NCI-H226 (cell line): Measurements from ENCODE around the gene HRG.
"Not testable (repeated sequence)": the region's sequence is repeated elsewhere in the genome, so short reads cannot be mapped to it uniquely, and the experiment has no call there.

Experiments
- DNase-seq: peaks from one replicate; pipeline ENCODE4 v3.0.0-alpha.2; 2015

Gene HRG, protein sequence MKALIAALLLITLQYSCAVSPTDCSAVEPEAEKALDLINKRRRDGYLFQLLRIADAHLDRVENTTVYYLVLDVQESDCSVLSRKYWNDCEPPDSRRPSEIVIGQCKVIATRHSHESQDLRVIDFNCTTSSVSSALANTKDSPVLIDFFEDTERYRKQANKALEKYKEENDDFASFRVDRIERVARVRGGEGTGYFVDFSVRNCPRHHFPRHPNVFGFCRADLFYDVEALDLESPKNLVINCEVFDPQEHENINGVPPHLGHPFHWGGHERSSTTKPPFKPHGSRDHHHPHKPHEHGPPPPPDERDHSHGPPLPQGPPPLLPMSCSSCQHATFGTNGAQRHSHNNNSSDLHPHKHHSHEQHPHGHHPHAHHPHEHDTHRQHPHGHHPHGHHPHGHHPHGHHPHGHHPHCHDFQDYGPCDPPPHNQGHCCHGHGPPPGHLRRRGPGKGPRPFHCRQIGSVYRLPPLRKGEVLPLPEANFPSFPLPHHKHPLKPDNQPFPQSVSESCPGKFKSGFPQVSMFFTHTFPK

DNA sequence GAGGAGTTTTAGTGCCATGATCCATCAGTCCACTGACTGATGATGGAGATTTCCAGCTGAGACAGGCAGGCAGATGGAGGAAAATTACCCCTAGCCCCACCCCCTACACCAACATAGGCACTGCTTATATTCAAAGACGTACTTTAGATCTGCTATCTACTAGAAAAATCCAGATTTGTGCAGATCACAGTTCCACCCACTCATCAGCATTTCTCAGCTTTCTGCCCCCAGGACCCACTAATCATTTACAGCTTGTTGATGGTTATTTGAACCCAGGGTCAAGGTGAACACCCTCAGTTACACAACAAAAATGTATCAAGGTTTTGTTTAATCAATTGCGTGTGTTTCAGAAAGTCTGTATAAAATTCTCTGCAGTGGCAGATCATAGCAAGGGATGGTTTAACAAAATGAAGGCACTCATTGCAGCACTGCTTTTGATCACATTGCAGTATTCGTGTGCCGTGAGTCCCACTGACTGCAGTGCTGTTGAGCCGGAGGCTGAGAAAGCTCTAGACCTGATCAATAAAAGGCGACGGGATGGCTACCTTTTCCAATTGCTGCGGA lies at the start of gene HRG:
HRG (plus strand) TSS at position 390 of the 564 bp plus-strand sequence; CDS start at position 408, 18 bp downstream.
- no peak for DNase-seq

DNA sequence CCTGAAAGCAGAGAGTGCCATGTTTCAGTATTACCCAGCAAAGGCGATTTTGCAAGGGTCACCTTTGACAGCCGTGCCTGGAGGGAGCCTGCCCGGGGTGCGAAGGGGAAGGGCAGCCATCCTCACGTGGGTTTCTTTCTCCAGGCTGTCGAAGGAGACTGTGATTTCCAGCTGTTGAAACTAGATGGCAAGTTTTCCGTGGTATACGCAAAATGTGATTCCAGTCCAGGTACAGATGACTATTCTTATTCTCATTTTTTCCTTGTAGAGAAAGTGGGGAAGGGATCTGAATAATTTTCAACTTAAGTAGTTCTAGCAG lies 49.6 kb upstream of the HRG start:
- no peak for DNase-seq

DNA sequence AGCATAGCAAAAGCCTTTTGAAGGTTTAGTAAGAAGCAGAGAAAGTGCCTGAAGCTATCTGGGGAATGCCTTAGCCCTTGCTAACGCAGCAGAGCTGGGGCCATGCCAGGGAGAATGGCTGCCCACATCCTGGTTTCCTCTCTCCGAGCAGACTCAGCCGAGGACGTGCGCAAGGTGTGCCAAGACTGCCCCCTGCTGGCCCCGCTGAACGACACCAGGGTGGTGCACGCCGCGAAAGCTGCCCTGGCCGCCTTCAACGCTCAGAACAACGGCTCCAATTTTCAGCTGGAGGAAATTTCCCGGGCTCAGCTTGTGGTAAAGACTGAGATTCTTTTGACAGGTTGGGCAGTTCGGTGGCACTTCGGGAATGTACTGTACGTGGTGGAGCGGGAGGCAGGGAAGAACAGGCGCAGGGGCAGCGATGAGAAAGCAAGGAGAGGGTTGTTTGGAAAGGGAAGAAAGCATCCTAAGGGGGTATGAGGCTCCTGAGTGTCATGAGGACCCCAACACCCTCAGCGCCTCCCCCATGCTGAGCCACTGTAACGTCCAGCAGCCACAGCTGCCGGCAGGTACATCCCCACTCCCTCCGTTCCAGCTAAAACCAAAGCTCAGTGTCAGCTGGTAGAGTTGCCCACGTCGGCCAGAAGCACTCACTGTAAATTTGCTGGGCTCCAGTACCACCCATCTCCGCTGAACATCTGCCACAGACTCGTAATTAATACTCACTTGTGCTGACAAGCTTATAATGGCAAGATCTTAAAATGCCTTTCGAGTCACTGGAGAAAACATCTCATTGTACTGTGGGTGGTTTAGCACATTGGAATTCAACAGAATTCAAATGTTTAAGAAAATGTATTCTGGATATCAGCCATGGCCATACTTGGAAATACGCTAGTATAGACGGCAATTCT lies 48.5 kb upstream of the HRG start:
- peak; percentile 99 for DNase-seq

DNA sequence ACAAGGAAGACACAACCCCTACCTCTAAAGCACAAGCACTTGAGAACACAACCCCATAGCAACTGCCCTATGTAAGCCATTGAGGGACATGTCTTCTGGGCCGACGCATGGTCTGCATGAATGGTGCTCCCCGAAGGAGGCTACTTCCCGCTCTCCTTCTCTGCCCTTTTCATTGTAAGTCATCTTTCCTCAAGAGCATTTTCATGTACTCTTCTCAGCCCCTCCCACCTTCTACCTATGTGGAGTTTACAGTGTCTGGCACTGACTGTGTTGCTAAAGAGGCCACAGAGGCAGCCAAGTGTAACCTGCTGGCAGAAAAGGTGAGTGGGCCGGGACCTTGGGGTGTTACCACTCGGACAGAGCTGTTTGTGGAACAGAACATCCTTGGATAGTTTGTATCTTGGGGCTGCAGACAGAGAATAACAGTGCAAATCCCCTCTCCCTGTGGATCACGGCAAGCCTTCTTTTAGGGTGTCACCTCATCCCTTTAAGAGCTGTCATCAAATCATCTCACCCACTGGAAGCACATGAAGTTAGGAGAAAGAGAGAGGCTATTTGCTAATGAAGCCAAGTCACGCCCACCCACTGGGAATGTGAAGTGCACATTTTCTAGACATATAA lies 47.4 kb upstream of the HRG start:
- no peak for DNase-seq

DNA sequence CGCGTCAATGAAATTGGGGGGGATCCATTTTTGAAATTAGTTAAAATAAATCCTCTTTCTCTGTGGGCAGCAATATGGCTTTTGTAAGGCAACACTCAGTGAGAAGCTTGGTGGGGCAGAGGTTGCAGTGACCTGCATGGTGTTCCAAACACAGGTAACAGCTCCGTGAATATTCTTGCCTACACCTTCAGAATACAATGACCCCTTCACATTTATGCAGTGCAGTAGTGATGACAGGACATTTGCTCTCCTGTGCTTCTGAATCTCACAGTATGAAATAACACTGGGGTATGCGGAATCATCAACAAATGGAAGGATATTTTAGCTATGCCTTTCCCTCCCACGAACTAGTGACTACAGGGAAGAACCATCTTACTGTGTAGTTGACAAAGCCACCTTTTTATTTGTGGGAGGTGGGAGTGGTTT lies 46.0 kb upstream of the HRG start:
- no peak for DNase-seq

DNA sequence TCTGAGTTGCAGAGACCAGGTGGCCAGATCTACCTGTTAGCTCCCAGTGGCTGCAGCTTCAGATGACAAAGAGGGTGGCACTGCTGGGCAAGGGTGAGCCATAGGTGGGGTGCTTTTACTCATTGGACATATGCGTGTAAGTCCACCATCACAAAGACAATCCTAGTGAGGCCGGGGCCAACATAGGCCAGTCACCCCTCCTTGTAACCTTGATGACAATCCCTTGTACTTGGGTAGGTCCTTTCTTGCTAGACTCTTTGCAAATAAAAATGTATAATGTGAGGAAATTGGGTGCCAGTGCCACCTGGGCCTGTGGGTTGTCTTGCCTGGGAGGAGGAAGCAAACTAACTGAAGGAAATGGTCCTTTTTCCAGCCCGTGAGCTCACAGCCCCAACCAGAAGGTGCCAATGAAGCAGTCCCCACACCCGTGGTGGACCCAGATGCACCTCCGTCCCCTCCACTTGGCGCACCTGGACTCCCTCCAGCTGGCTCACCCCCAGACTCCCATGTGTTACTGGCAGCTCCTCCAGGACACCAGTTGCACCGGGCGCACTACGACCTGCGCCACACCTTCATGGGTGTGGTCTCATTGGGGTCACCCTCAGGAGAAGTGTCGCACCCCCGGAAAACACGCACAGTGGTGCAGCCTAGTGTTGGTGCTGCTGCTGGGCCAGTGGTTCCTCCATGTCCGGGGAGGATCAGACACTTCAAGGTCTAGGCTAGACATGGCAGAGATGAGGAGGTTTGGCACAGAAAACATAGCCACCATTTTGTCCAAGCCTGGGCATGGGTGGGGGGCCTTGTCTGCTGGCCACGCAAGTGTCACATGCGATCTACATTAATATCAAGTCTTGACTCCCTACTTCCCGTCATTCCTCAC lies 45.4 kb upstream of the HRG start:
- DNase-seq, result no peak

DNA sequence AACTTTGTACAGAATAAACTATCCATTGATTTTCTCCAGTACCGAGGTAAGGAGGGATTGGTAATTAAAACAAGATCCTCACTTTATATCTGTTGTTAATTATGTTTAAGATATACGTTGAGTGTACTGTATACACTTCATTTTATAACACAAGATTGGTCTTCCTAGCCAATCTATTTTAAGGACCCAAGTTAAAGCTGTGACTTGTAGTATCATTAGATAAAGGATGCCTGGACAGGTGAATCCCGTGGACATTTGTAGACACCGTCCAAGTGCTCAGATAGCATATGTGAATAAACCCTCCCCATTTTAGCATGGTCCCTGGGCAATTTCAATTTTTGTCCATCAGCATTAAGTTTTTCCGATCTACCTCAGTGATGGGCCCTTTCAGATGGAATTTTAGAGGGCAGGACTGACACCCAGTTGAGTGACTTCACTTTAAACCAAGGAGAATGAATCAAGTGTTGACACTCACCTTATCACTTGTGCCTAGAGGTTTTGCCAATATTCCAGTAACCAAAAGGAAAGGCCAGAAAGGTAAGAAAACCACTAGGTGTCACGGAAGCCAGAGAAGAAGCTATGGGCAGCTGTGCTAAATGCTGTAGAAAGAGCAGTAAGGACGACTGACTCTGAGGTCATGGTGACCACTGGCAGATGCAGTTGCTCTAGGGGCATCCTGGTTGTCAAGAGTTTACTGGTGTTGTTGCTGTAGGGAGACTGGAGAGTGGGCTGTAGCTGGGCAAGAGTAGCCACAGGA lies 43.7 kb upstream of the HRG start:
- no peak for DNase-seq

DNA sequence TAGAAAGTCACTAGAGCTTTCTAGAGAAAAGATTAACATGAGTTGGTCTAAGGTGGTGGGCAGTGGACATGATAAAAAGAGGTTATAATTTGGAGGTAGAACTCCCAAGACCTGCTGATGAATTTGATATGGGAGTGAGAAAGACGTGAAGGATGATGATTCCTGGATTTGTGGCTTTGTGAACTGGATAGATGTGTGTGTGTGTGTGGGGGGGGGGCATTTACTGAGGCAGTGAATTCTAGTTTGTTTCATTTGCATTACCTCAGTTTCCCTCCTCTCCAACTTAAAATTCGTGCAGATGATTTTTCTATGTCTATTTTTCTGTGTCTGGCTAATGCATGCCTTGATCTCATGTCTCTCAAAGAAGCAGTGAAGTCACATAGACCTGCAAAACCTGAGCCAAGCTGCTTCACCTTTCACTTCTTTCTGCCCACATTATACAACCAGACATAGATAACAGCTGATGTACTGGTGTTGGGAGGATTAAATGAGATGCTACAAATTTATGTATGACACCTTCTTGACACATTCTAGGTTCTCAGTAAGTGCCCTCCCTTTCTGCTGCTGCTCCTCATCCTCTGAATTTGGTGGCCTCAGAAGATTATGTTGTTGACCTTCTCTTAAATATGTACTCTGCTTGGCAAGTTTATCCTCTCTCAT lies 43.0 kb upstream of the HRG start:
- no peak for DNase-seq

DNA sequence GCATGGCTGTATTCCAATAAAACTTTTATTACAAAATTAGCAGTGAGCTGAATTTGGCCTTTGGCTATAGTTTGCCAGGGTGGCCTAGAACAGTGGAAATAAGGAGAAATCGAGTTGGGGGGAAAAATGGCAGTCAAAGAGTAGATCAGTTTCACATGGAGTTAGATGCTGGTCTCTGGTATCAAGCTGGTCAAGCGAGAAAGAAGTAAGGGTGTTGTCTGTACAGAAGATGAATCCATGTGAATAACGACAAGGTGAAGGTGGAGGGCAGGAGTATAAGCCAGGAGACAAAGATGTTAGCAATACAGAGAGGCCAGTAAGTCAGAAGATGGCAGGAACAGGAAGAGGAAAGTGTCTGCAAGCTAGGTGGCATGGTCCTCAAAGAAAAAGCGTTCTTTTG lies 41.2 kb upstream of the HRG start:
- DNase-seq, result no peak

DNA sequence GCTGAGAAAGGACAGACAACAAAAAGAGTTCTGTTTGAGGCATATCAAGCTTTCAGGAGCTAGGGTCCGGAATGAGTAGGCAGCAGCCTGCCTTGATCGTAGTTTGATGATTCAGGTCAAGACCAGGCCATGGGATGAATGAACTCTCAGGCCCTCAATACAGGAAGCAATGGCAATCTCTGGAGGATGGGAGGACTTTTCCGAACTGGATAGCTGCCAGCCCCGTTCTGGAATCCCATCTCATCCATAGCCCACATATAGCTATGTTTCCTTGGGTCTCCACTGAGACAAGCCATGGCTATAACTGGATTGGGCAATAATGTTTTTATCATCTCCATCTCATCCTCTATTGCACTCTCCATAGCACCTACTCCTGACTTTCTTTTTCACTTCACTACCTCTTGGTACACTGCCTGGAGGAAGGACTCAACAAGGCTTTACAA lies 40.2 kb upstream of the HRG start:
- no peak for DNase-seq

DNA sequence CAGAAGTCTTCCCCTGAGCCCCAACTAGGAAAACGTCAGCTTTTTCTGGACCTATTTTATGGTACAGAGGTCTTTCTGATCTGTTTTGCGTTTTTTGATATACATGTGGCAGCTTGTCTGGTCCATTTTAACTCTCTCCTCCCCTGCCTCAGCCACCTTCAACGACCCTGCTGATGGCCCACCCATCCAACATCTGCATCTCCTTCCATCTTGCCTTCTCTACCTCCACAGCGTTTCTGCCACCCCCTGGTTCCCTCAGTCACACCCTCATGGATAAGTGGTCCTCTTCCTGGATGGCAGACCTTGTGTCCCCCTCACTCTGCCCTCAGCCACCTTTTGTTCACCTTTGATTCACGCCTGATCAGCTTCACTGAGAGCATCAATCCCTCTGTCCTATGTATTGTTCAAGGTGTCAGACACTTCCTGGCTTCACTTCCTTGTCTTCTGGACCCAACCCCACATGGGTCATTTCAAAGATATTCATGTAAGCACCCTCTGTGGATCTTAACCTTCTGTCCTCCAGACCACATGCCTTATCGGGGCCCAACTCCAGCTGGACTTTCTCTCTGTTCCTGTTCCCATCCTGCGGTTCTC lies 39.5 kb upstream of the HRG start:
- no peak for DNase-seq

DNA sequence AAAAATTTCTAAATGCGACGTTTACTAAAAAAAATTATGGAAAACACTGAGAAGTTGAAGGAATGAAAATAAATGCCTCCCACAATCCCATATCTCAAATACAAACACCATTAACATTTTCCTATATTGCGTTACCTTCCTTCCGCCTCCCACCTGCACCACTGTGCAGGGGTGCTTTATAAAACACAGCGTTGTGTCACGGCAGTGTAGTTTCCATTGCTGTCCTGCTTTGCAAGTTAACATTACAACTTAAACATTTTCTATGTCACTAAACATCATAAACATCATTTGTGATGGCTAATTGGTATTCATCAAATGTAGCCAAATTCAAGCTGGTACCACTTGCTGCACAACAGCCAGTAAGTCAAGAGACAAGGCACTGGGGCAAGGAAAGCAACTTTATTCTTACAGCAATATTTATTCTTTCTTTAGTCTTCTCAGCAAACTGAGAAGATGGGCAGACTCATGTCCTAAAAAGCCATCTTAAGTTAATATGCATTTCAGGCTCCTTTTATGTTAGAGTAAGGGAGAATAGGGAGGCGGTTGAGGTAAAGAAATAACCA lies 37.9 kb upstream of the HRG start:
- no peak for DNase-seq

DNA sequence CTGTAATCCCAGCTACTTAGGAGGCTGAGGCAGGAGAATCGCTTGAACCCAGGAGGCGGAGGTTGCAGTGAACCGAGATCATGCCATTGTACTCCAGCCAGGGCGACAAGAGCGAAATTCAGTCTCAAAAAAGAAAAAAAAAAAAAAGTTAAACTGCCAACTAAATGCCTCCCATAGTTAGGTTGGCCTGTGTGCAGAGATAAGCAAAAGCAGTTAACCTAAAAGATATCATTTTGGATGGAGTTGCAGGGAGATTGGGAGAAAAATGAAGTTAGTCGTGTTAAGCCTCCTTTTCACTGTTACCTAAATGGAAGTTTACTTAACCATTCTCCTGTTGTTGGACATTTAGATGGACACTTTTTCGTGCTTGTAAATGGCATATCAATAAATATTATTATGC lies 37.1 kb upstream of the HRG start:
- no peak for DNase-seq

DNA sequence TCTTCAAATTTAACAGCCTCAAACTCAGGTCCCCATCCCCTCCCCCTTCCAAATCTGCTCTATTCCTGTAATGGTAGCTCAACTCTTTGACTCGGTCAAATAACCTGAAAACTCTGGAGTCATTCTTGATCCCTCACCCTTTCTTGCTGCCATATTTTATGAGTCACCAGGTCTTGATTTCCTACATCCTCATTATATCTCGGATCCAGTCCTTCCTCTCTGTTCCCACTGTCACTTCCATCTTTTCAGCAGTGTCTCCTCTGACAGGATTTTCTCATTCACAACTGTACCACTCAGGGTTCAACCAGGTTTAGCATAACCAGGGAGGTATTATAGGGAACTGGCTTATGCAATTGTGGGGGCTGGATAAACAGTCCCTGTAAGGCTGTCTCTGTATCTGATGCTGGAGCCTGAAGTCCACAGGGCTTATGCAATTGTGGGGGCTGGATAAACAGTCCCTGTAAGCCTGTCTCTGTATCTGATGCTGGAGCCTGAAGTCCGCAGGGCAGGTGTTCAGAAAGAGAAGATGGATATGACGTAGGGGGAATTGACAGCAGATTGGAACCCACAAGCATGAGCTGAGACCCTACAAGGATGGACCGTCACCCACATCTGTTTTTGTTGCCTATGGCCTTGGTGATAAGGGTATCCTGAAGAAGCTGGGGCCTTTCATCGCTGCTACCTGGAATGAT lies 34.7 kb upstream of the HRG start:
- DNase-seq, result no peak

DNA sequence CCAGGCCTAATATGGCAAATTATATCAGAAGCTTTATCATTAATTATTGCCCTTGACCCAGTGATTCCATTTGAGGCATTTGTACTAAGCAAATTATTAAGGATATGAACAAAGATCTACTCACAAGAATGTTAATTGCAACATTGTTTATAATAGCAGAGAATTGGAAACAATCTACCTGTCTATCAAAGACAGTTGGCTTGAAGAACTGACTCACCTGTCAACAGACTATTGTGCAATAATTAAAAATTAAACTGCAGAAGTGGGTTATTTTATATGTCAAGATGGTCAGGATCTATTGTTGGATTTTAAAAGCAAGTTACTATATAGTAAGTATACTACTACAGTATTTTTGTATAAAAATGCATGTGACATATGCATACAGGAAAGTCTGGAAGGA lies 32.3 kb upstream of the HRG start:
- DNase-seq, result no peak

DNA sequence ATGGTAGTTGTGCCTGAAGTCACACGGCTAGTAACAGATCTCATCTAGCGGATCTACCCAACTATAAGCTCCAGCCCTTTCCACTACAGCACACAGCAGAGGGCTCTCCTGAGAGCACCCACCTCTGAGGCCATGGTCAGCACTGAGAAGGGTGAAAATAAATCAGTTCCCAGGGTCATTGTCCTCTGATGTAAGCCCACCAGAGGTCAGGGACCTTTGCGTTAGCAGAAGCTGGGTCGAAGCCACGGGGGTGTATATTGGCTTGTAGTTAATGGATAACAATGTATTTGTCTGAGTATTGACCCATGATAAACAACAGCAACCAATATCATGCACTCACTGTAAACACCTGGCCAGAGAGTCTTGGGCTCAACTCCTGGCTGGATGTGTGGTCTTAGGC lies 31.6 kb upstream of the HRG start:
- not testable (repeated sequence) for DNase-seq

DNA sequence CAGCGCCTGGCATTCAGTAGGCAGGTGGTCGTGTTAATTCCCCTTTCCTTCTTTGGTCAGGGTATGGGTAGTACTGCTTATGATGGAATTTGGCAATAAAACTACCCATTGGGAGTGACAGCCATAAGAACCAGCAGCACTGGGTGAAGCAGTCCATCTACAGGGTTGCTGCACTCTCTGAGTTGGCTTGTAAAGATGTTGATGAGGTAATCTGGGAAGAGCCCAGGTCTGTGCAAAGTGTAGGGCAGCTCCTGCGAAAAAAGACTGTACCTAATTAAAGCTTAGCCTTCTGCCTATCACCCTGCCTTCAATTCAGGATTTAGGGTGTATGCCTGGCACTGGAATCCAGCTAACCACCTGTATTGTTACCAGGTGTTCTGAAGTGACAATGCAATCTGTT lies 30.3 kb upstream of the HRG start:
- no peak for DNase-seq

DNA sequence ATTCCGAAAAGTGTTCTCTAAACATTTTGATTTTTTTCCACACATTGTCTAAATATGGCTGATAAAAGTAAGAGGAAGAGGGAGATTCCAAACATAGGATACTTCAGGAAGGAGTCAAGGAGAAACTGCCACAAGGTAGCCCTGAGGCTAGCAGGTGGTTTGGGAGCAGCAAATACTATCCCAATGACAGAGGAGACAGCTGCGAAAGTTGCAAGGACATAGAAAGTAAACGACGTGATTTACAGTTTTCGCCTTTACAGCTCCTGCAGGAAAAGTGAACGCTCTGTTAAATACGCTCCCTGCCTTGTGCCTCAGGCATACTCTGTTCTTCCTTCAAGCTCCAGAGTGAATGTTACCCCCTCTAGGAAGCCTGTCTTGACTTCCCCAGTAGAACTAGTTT lies 29.3 kb upstream of the HRG start:
- no peak for DNase-seq

DNA sequence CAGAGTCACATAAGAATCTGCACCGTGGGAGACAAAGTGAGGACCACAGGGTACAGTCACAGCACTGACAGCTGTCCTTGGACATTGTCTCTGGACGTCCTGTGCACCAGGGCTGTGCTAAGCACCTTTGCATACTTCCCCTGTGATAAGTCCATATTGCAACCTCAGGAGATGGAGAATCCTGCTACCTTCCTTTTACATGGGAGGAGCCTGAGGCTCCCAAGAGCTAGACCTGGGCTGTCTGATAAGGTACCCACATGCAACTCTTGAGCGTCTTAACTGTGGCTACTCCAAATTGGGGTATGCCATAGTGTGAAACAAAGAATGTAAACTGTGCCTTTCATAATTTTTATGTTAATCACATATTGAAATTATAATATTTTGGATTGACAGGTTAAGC lies 28.1 kb upstream of the HRG start:
- DNase-seq, result no peak
